Endothelial cell of umbilical vein (primary cell): ENCODE measurements around the gene DBF4B. TPM values are rescaled to one million over a fixed set of nuclear protein-coding genes. Genes with fewer than 3 reads are reported as not detected.

Experiments used
- BruUV-seq: library from RNA; stranded (reverse); fragments of 400-500 nt; replicated peaks from 2 replicates; lab custom pipeline; 2021; lab: Mats Ljungman, UMichigan
- CTCF ChIA-PET: fragments of 300-600, 350-600 bp; sonication (Branson Sonifier 250); formaldehyde crosslinking; loops from one replicate; lab custom pipeline; 2021; ENCODE audit warnings: antibody characterized with exemption, inconsistent platforms; lab: Charles Lee
- POLR2A ChIA-PET: fragments of 300-600, 350-600 bp; sonication (Branson Sonifier 250); formaldehyde crosslinking; loops from one replicate; lab custom pipeline; 2021; ENCODE audit warnings: antibody characterized with exemption, inconsistent platforms; lab: Charles Lee
- DNase-seq: peaks from one replicate; pipeline ENCODE4 v3.0.0-alpha.2; 2011; ENCODE audit warnings: low read depth, low spot score
- FAIRE-seq: peaks from 2 replicates; lab custom pipeline; 2011; peaks lifted over from hg19 to GRCh38; lab: Jason Lieb, UNC
- H2AFZ ChIP-seq: 2 replicates; pipeline ENCODE4 v1.6.0; 2012; ENCODE audit warnings: low read depth, low read length, control low read depth, inconsistent platforms
- H3K27ac ChIP-seq: 2 replicates; pipeline ENCODE4 v1.5.1; 2011; ENCODE audit warnings: low read depth, mild to moderate bottlenecking, control low read depth, low read length, moderate library complexity; ENCODE audit not compliant: insufficient read depth
- H3K27me3 ChIP-seq, 2 experiments: 2 replicates each; pipeline versions ENCODE4 v1.6.0 to v1.6.1; 2011; ENCODE audit warnings: low read length in 2 of 2, mixed read lengths in 1 of 2; ENCODE audit not compliant: control insufficient read depth in 2 of 2, insufficient read depth in 2 of 2
- H3K36me3 ChIP-seq, 2 experiments: 2 replicates in 1 of 2; 3 replicates in 1 of 2; pipeline ENCODE4 v1.5.1; 2011; ENCODE audit warnings: low read length in 2 of 2, mild to moderate bottlenecking in 1 of 2, moderate library complexity in 1 of 2; ENCODE audit not compliant: control insufficient read depth in 2 of 2, insufficient read depth in 2 of 2; ENCODE audit errors: extremely low read depth in 1 of 2
- H3K4me1 ChIP-seq: 3 replicates; pipeline ENCODE4 v1.5.1; 2011; ENCODE audit warnings: mild to moderate bottlenecking, low read length; ENCODE audit not compliant: control insufficient read depth, insufficient read depth; ENCODE audit errors: extremely low read depth
- H3K4me2 ChIP-seq: 2 replicates; pipeline ENCODE4 v1.6.1; 2011; ENCODE audit warnings: low read length, control low read depth, mixed read lengths; ENCODE audit not compliant: insufficient read depth
- H3K4me3 ChIP-seq, 3 experiments: fragments of 200-600 bp in 1 of 3; sonication (generic), shearing (Covaris generic) in 1 of 3; replicated peaks in 1 of 3; 2 replicates each; pipeline ENCODE4 v1.5.1; 2011 to 2016; ENCODE audit warnings: control low read depth in 3 of 3, low read length in 3 of 3, mild to moderate bottlenecking in 2 of 3, inconsistent platforms in 1 of 3, low read depth in 1 of 3, moderate library complexity in 1 of 3; ENCODE audit not compliant: insufficient read depth in 1 of 3
- H3K79me2 ChIP-seq: 2 replicates; pipeline ENCODE4 v1.6.0; 2012; ENCODE audit warnings: low read length, inconsistent platforms; ENCODE audit not compliant: control insufficient read depth, insufficient read depth
- H3K9ac ChIP-seq: replicated peaks from 2 replicates; pipeline ENCODE3; 2011; ENCODE audit warnings: low read length, control low read depth; ENCODE audit not compliant: insufficient read depth; ENCODE audit errors: extremely low read depth
- H3K9me1 ChIP-seq: replicated peaks from 3 replicates; pipeline ENCODE4 v1.6.0; 2011; ENCODE audit warnings: mild to moderate bottlenecking, low read length; ENCODE audit not compliant: control insufficient read depth, insufficient read depth; ENCODE audit errors: extremely low read depth
- H3K9me3 ChIP-seq: replicated peaks from 2 replicates; pipeline ENCODE4 v1.5.1; 2012; ENCODE audit warnings: low read length, inconsistent platforms; ENCODE audit not compliant: control insufficient read depth, insufficient read depth
- H4K20me1 ChIP-seq: replicated peaks from 2 replicates; pipeline ENCODE3; 2011; ENCODE audit warnings: mild to moderate bottlenecking, low read length; ENCODE audit not compliant: control insufficient read depth, insufficient read depth; ENCODE audit errors: extremely low read depth
- EZH2 ChIP-seq: IDR thresholded peaks from 2 replicates; pipeline ENCODE4 v1.6.1; 2012; ENCODE audit warnings: borderline replicate concordance, low read depth, mild to moderate bottlenecking, moderate library complexity, low read length, inconsistent platforms; ENCODE audit not compliant: severe bottlenecking
- FOS ChIP-seq: IDR thresholded peaks from 2 replicates; pipeline ENCODE4 v1.6.1; 2011; ENCODE audit warnings: mild to moderate bottlenecking, low read length, moderate library complexity, borderline replicate concordance; ENCODE audit not compliant: insufficient read depth
- GATA2 ChIP-seq: IDR thresholded peaks from 2 replicates; pipeline ENCODE4 v1.7.0; 2011; ENCODE audit warnings: low read depth, mild to moderate bottlenecking, moderate library complexity, mixed read lengths, low read length; ENCODE audit not compliant: insufficient read length, insufficient read depth
- JUN ChIP-seq: IDR thresholded peaks from 2 replicates; pipeline ENCODE4 v1.6.1; 2011; ENCODE audit warnings: borderline replicate concordance, low read depth; ENCODE audit not compliant: insufficient read length, insufficient read depth
- MYC ChIP-seq: IDR thresholded peaks from one replicate; pipeline ENCODE4 v1.6.1; 2011; ENCODE audit warnings: mild to moderate bottlenecking, low read depth, low read length
- POLR2A ChIP-seq: IDR thresholded peaks from 2 replicates; pipeline ENCODE4 v1.6.1; 2012; ENCODE audit warnings: low read depth, mild to moderate bottlenecking, control low read depth, low read length
- POLR2AphosphoS5 ChIP-seq: IDR thresholded peaks from 2 replicates; pipeline ENCODE4 v1.6.1; 2012; ENCODE audit warnings: low read depth, mild to moderate bottlenecking, control low read depth, low read length, moderate library complexity; ENCODE audit not compliant: insufficient read depth
- dilution Hi-C: fragments of 300-500 bp; cut with MboI; formaldehyde crosslinking; loops from one replicate; pipeline ENCODE4 v1.15.0; 2019; ENCODE audit warnings: low sequenced_read_pairs; ENCODE audit not compliant: extremely low pct_ligation_motif_present
- intact Hi-C: fragments of 100-400 bp; cut with micrococcal nuclease; formaldehyde crosslinking; loops from one replicate; pipeline ENCODE4 v1.10.0; 2022
- polyA plus RNA-seq, 4 experiments: library from polyadenylated mRNA; depleted of rRNA in 3 of 4; stranded (reverse) in 3 of 4; unstranded in 1 of 4; fragments of >200 nt; gene quantifications; 2 replicates each; pipeline versions ENCODE4 v1.2.1 to v1.2.3, GENCODE V29; 2011 to 2012; ENCODE audit warnings: missing spikeins in 1 of 4
- total RNA-seq: library from RNA; stranded (reverse); gene quantifications from 2 replicates; pipeline ENCODE4 v1.2.3, GENCODE V29; 2021
- TF ChIP-seq, protein P1 (sequence below): IDR thresholded peaks from 2 replicates; pipeline ENCODE4 v1.6.1; 2011; ENCODE audit not compliant: insufficient read depth, insufficient read length
- TF ChIP-seq, protein P2 (sequence below), 2 donors: IDR thresholded peaks; 1 replicate in 1 of 2; 2 replicates in 1 of 2; pipeline ENCODE4 v1.5.1; 2011; ENCODE audit warnings: low read length in 2 of 2, mild to moderate bottlenecking in 2 of 2, moderate library complexity in 2 of 2, control low read depth in 1 of 2, inconsistent platforms in 1 of 2, low read depth in 1 of 2; ENCODE audit not compliant: insufficient read depth in 1 of 2; ENCODE audit errors: extremely low read depth in 1 of 2

The DBF4B gene
- total and polyA plus RNA-seq, 2 donors (not counting 3 experiments of a cell fraction or from before 2014, with no cell fraction given), result 12.5 to 26.2 TPM

DNA sequence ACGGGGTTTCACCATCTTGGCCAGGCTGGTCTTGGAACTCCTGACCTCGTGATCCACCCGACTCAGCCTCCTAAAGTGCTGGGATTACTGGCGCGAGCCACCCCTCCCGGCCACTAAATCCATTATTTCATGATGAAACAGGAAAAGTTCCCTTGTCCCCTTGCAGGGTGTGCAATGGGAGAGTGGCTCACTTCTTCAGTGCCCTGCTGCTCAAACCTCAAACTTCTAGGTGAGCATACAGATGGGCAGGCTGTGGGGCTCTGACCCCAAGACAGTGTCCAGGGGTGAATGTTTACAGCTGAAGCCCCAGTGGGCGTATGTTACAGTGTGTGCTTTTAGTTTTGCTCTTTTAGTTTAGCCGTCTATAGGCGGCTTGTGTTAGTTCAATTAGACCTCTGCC, 87.0 kb downstream of the DBF4B start:
- TF ChIP-seq FOS (no peak), GATA2 (no peak), JUN (no peak), EZH2 (no peak), POLR2AphosphoS5 (no peak), POLR2A (no peak), MYC (no peak)
- TF ChIP-seq, protein P1, sequence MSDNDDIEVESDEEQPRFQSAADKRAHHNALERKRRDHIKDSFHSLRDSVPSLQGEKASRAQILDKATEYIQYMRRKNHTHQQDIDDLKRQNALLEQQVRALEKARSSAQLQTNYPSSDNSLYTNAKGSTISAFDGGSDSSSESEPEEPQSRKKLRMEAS, result no peak
- TF ChIP-seq, protein P2, sequence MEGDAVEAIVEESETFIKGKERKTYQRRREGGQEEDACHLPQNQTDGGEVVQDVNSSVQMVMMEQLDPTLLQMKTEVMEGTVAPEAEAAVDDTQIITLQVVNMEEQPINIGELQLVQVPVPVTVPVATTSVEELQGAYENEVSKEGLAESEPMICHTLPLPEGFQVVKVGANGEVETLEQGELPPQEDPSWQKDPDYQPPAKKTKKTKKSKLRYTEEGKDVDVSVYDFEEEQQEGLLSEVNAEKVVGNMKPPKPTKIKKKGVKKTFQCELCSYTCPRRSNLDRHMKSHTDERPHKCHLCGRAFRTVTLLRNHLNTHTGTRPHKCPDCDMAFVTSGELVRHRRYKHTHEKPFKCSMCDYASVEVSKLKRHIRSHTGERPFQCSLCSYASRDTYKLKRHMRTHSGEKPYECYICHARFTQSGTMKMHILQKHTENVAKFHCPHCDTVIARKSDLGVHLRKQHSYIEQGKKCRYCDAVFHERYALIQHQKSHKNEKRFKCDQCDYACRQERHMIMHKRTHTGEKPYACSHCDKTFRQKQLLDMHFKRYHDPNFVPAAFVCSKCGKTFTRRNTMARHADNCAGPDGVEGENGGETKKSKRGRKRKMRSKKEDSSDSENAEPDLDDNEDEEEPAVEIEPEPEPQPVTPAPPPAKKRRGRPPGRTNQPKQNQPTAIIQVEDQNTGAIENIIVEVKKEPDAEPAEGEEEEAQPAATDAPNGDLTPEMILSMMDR (IDR thresholded peaks at IDR 0.05; ENCODE audit: extremely low read depth in 1 of 2, insufficient read depth in 1 of 2, low read depth in 1 of 2, low read length in 2 of 2), result no peak
- peak overlapping the region; percentile 93 for H3K27ac ChIP-seq
- FAIRE-seq (no peak), DNase-seq (no peak)
- no peaks in the 10 kb centered on the region for H3K9me1 ChIP-seq
- no peaks in the 10 kb centered on the region for H3K79me2 ChIP-seq
- peak overlapping the region; percentile 28 for H3K4me2 ChIP-seq
- no peak overlapping the region for H3K4me3 ChIP-seq
- H2AFZ ChIP-seq, result no peak overlapping the region
- dilution Hi-C loops (no loop called here), intact Hi-C loops (loop anchor here (2.0 kb wide), 1 partner anchor 33 kb away; no protein-coding TSS in a partner anchor)
- no peaks in the 10 kb centered on the region for H4K20me1 ChIP-seq
- H3K27me3 ChIP-seq, result no peaks in the 10 kb centered on the region
- peak overlapping the region; percentile 11 for H3K9ac ChIP-seq
- ChIA-PET POLR2A (interaction anchor here (0.9 kb wide), 1 partner anchor 36 kb away, joined by 3 read pairs; no protein-coding TSS in a partner anchor), CTCF (interaction anchor here (1.2 to 2.5 kb wide), 5 partner anchors 15 to 69 kb away, joined by 3 to 31 read pairs (median 6); no protein-coding TSS in a partner anchor)
- BruUV-seq, result no TSS peak
- H3K4me1 ChIP-seq, result peaks cover 22% of the 10 kb centered on the region
- H3K9me3 ChIP-seq, result no peaks in the 10 kb centered on the region
- no peaks in the 10 kb centered on the region for H3K36me3 ChIP-seq
